GM18867 (cell line): ENCODE results near the gene PDE9A.
"Not testable (repeated sequence)": the region's sequence is repeated elsewhere in the genome, so short reads cannot be mapped to it uniquely, and the experiment has no call there.

ENCODE experiments used
- ATAC-seq: cut with Tn5 transposase; IDR thresholded peaks from one replicate; pipeline ENCODE4 v1.9.1; 2021; ENCODE audit warnings: mild to moderate bottlenecking, moderate library complexity; ENCODE audit not compliant: unreplicated experiment

The PDE9A gene

GRCh38 chr21:42624095-42624790 is 29.2 kb upstream of the PDE9A start:
- no peak for ATAC-seq

- no peak for ATAC-seq
These were observed 28.5 kb upstream of the PDE9A start for GRCh38 chr21:42624936-42625335.

- no peak for ATAC-seq
These were observed 27.2 kb upstream of the PDE9A start for GRCh38 chr21:42626171-42626570.

GRCh38 chr21:42627527-42628289 is 25.7 kb upstream of the PDE9A start:
- ATAC-seq: no peak

GRCh38 chr21:42628466-42629061 is 24.9 kb upstream of the PDE9A start:
- ATAC-seq: not testable (repeated sequence)

GRCh38 chr21:42629933-42630589 is 23.4 kb upstream of the PDE9A start:
- no peak for ATAC-seq

GRCh38 chr21:42630626-42631025 is 22.8 kb upstream of the PDE9A start:
- no peak for ATAC-seq

- no peak for ATAC-seq
These were observed 22.3 kb upstream of the PDE9A start for GRCh38 chr21:42631142-42631541.

GRCh38 chr21:42632336-42632751 is 21.1 kb upstream of the PDE9A start:
- ATAC-seq: no peak

GRCh38 chr21:42632771-42633690 is 20.4 kb upstream of the PDE9A start:
- ATAC-seq: no peak

- ATAC-seq: no peak
These were observed 19.6 kb upstream of the PDE9A start for GRCh38 chr21:42633858-42634257.

GRCh38 chr21:42635848-42636519 is 17.4 kb upstream of the PDE9A start:
- ATAC-seq: no peak

- ATAC-seq: no peak
These were observed 16.7 kb upstream of the PDE9A start for GRCh38 chr21:42636520-42637266.

GRCh38 chr21:42637267-42638041 is 16.0 kb upstream of the PDE9A start:
- ATAC-seq: no peak

- ATAC-seq: no peak
These were observed 15.1 kb upstream of the PDE9A start for GRCh38 chr21:42638266-42638863.

GRCh38 chr21:42639646-42640152 is 13.7 kb upstream of the PDE9A start:
- ATAC-seq: no peak

- ATAC-seq: no peak
These were observed 12.9 kb upstream of the PDE9A start for GRCh38 chr21:42640486-42640885.
